T-helper 2 cell (primary cell): Measurements from ENCODE around the gene SPOCK1.
"Not testable (repeated sequence)": the region's sequence is repeated elsewhere in the genome, so short reads cannot be mapped to it uniquely, and the experiment has no call there.

Source experiments
- DNase-seq, 5 experiments: peaks; one replicate each; pipeline versions ENCODE4 v3.0.0 to v3.0.0-alpha.2; 2012 to 2022

Gene SPOCK1

DNA sequence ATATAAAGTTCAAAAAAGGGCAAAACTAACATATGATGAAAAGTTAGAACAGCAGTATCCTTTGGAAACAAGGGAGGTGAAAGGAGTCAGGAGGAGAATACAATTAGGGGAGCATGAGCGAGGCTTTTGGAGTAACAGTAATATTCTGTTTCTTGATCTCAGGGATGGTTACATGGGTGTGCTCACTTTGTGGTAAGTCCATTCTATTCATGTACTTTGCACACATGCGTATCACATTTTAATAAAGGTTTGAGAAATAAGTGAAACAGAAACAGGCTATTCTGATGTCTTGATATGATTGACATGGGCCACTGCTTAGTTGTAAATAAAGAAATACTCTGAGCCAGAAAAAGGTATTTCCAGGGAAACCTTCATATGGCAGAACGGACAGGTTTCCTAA is 208.8 kb downstream of the SPOCK1 start:
- DNase-seq = no peak

DNA sequence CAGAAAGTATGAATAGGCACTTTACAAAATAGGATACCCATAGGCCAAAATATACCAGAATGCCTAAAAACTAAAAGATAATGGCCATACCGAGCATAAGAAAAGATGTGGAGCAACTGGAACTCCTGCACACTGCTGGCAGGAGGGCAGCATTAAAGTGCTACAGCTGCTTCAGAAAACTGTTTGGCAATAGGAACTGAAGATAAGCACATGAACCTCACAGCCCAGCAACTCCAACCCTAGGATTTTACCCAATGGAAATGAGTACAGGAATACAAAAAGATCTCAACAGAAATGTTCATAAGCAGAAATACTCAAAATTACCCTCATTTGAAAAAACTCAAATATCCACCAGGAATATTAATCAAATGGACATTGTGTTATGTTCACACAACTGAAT is 209.3 kb downstream of the SPOCK1 start:
- no peak for DNase-seq

DNA sequence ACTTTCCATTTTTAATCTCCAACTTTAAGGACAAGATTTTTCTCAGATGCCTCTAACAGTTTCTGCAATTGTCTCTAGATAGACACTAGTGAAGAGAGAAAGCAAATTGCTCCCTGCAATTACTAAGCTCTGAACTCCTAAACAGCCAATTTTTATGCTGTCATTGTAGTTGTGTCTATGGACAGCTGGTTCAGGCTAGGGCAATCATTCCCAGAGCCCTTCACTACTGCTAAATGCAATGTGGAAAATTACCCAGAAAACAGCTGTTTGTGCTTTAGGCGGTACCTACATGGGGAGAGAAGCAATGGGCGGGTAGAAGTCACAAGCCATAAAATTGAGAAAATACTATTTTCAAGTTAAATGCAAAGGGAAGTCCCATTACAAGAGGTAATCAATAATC is 211.6 kb downstream of the SPOCK1 start:
- no peak for DNase-seq

DNA sequence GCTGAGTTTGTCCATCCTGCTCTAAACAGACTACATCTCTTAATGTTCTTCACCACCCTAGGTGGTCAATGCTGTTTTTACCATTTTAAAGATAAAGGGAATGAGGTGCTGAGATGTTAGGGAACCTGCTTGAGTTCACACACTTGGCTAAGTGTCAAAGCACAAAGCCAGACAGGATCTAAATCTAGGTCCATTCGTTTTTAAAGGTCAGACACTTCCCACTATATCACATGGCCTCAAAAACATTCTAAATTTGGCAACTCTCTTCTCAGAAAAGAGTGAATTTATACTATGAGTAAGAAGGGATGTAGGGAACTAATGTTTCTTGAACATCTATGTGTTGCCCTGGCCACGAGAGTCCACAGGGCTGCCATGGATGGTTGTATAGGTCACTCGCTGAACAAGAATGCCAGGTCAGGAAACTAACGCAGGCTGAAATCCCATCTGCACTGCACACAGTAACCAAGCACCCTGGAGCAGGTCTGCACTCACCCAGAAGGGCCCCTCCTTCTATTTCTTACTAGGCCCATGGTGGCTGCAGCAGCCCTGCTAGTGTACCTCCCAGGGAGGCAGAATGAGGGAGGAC is 213.0 kb downstream of the SPOCK1 start:
- no peak for DNase-seq

DNA sequence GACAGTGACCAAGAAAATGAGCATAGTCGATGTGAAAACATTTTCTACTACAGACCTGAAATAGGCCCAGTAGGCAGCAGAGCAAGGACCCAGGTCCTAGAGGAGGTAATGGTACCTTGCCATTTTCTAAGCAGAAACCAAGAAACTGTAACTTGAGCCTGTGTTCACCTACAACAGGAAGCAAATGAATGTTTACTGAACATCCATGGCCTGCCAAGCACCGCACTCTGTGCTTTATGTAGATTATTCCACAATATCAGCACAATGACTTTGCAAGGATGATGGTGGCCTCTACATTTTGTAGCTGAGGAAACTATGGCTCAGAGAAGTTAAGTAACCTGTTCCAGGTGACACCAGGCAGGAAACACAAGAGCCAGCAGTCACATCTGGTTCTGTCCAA is 215.3 kb downstream of the SPOCK1 start:
- no peak for DNase-seq

DNA sequence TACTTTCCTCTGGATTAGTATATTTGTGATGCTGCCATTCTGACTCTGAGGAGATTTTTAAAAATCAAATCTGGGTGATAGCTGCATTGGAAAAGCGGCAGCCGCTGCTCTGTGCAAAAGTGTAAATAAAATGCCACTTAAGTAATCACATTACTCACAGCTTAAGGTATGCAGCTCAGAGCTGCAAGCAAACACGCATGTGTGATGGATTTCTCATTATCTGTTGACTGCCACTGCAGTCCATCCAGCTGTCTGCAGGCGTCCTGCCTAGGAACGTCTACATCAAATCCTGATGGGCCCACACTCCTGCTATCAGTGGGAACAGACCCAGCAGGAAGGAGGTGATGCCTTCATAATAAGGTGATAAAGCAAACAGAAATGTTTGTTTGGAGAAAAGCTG is 216.9 kb downstream of the SPOCK1 start:
- DNase-seq = no peak

DNA sequence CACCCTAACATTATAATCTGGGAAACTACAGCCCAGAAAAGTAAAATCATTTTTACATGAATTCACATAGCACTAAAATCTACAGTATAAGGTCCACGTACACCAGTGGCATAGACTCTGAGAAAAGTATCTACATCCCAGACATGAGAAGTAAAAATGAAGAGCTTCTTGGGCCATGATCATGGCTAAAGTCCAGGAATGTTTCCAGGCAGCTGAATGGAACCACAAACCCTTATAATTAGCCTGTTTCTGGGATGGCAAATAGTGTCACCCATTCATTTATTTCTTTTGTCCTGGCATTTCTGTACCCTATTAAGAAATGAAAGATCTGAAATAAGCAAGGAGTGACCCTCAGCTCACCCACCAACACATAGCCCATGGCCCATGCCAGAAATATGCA is 217.9 kb downstream of the SPOCK1 start:
- DNase-seq = no peak

DNA sequence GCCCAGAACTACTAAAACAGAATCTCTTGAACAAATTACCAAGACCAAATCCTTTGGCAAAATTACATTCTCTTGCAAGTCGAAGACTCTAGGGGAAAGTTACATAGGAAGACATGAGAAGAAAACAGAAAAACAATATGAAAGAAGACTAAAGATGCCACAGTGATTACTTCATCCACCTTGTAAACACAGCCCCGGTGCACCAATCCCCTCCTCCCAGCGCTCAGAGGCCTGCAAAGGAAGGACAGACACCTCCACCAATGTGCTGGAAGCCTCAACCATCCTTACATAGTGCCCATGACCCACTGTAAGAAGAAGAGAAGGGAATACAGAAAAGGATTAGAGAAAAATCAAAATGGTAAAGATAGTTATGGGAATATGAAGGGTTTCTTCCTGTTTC is 218.5 kb downstream of the SPOCK1 start:
- DNase-seq = no peak

DNA sequence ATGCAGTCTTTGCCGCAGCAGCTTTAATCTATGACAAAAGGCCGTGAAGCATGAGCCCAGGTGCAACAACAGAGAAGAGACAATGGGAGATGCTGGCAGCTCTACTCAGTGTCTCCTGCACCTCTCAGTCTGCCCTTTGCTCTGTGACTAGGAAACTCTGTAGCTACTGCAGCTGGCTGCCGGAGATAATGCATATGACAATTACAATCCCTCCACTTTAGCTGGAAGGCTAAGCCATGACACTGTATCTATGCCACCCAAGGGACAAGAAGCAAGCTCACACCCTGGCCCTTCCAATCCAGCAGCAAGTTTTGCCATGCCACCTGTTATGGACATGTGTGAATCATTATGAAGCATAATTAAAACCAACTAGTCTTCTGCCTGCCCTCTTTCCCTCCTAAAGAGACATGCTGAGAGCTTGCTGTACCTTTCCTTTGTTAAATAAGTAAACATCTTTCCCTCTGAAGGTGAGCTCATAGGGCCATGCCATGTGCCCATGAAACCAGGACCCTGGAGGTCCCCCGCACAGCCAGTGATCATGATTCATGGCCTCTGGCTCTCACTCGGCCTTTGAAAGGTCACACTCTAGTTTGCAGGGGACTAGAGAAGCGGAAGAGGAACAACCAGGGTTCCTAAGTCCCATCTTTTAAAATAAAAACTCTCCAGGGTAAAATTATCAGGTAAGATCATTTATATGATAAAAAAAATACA is 219.4 kb downstream of the SPOCK1 start:
- DNase-seq = no peak

DNA sequence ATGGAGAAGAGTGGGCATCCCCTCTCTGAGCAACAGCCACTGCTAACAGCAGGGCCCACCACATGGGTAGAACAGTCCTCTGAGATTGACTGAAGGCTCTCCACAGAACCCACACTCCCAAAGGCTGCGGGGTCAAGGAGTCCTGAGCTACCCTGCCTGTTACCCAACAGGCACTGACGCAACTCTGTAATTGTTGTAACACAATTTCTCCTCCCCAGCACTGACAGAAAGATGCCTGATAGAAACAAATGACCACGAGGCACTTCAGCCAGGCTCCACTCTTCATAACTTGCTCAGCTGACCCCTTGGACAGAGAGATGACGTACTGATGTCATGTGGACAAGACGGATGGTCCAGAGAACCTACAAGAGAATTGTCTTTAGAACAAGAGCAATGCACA is 220.7 kb downstream of the SPOCK1 start:
- no peak for DNase-seq

DNA sequence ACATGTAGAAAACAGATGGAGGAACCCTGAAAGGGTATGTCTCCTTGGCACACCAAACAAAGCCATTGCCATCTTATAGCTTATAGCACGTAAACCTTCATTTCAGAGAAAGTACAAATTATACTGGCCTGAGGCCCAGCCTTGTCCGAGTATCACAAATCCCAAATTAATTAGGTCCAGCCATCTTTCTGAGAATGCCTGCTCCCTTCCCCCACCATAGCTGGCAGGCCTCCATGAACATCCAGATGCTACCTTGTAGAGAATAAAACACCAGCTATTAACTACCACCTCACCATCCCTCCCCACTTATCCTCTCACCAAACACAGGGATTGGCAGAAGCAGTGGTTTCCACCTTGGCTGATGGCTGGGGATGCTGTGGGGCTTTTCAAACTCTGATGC is 224.0 kb downstream of the SPOCK1 start:
- DNase-seq = no peak

DNA sequence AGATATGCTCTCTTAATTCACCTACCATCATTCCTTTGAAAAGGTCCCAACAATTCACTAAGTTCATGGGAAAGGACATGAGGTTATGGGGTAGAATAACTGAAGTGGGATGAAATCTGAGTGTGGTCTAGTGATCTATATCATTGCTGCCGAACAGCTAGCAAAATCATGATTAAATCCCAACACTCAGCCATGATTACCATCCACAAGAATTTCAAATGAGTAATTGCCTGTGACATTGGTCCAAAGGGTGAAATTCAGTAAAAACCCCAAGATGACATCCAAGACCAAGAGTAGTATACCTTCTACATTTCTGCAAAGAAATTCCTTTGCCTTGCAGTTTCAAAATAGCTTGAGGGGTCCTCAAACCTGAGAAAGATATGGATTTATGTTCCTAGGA is 225.6 kb downstream of the SPOCK1 start:
- no peak for DNase-seq

DNA sequence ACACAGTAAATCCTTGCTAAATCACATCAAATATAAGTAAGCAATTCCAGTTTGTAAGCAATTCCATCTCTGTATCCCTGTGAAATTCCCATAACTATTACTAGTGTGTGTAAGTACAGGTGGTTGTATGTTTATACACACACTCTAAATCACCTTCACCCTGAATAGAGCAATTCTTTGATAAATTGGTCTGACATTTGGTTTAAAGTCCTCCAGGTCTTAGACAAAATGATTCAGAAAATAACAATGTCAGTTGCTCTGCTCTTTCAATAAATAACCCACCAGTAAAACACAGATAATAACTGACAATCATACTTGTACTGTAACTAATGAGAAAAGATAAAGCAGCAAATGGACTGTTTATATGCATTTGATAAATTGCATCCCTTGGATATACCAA is 226.3 kb downstream of the SPOCK1 start:
- no peak for DNase-seq

DNA sequence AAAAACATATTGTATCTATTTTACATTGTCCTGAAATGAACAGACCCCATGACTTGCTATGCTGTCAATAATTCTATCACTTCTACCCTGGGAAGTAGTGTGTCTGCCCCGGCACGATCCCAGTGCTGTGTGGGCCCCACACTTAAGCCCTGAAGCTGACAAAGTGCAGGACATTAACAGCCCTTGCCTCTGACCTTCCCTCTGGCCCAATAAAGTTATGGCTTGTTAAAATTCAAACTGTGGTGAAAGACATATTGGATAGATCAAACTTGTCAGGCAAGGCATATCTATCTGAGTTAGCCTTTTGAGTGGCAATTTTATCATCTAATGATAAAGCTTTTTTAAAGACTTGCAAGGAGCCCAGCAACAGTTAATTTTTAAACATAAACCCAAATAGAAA is 229.2 kb downstream of the SPOCK1 start:
- DNase-seq = no peak

DNA sequence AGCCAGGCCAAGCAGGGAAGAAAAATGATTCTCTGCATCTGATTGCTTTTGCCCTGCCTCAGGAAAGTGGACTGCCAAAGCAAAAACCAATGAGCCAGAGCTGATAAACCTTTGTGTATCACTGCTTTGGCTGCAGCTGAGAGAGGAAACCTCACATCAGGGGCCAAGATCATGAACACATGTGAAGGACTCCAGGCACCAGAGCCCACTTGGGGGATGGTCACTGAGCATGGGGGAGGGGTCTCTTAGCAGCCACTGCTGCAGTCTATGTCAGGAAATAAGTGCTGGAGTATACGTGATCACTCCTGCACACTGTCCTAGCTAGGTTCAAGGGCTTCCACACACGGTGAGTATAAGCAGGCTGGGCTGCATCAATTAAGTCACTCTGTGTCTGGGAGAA is 229.9 kb downstream of the SPOCK1 start:
- no peak for DNase-seq

DNA sequence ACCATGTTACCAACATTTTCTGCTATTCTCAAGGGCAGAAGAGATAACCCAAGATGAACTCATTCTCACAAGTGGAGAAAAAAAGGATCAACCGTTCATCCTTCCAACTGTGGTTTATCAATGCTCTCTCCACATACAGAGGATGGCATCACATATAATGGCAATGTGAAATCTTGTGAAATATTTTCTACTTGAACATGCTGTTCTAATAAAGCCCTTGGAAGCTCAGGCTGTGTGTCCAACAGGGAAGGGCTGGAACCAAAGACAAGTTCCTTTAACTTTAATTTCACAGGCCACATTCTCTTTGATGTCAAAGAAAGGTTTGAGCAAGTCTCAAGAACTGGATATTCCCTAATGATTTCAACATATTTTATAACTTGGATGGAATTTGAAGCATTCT is 230.5 kb downstream of the SPOCK1 start:
- DNase-seq = no peak

DNA sequence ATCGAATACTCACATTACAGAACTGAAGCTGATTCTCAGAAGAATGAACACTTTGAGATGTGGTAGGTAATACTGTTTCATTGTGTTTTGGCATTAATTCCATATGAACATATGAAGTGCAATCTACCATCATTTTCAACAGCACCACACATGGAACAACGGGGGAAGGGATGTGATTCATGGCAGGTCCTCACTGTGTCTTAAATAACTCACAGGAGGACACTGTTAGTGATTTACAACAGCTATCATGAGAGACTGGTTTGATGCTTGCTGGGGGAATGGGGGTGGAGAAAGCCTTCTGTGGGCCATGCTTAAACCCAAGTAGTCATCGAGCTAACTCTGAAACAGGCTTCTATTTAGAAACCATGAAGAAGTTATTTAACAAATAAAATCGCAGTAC is 232.9 kb downstream of the SPOCK1 start:
- DNase-seq = no peak

DNA sequence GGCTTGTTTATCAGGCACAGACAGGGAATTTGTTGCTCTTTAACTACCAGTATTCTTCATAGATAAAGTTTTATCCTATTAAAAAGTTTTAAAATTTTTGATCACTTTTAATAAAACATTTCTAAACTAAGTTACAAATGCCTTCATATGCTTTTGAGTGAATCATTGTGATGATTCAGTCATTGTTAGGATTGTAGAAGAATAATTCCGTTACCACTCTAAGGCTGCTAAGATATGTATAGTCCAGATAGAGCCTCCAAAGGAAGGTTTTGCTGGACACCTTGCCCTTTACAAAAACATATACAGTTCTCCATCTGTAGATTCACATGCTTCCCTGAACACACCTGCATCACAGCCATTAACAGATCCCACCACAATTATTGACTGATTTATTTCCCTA is 233.7 kb downstream of the SPOCK1 start:
- no peak for DNase-seq

DNA sequence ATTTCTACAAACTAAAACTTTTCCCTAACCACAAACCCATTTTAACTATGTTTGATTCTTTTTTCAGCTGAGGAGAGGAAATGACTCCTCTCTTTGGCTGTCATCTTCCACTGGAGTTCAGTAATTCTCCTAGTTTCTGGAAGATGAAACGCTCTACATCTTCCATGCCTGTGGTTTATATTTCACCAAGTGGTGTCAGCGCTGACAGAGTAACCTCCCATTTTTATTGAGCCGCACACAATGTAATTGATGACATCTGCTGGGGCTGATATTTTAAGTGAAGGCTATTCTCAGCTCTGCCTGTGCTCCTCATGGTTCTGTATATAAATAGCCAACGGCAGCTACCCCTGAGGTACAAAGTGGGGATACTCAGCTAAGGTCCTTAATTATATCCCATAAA is 234.6 kb downstream of the SPOCK1 start:
- DNase-seq = no peak

DNA sequence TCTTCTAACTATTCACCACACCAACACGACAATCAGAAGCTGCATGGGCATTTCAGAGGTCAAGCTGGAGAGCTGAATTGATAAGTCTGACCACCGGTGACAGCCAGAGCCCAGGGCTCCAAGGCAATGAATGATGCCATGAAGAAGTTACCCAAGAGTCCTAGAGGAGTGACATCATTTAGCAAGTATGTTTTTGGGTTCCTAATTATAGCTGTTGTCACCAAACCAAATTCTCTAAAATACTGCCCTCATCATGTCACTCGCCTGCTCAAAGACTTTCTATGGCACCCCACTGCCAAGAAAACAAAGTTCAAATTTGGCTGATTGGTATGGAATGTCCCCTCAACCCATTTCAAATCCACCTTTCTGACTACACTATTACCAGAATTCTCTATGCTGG is 235.1 kb downstream of the SPOCK1 start:
- DNase-seq = no peak

DNA sequence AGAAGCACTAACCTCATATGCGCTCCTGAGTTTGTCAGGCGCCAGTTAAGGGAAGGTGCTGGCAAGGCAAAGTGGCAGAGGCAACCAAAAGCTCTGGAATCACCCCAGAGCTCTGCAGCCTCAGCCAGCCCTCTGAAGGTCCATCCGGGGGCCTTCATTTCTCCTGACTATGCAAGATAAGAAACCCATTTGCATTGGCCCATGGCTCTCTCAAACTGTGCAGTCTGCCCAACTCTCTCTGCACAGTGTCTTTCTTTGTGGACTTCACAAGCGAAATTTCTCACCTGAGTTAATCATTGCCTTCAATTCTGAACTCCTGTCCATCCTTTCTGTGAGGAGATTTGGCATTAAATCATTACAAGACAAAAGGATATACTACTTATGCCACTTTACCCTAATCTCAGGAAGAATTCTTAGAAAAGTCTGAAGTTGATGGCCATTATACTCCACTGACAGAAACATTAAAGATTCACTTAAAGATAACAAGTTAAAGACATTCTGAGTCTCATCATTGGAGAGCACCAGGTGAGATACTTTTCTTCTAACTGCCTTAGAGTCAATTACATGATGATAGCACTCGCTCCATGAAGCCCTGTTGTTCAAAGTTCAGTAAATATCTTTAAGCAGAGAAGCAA is 235.6 kb downstream of the SPOCK1 start:
- DNase-seq = no peak

DNA sequence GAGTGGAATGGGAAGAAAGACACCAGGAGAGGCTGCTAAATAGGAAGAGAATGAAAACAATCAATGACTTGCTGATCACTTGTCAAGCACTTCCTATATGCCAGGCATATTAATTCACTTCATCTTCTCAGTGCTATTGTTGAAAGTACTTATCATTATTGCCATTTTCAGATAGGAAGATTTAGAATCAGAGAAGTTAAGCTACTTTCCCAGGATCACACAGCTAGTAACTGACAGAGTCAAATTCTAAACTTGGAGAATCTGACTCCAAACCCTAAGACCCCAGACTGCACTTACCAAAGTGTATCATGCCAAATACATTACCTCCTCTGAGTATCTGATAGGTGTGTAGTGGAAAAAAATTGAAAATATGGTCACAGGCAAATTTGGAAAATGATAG is 236.3 kb downstream of the SPOCK1 start:
- DNase-seq = no peak

DNA sequence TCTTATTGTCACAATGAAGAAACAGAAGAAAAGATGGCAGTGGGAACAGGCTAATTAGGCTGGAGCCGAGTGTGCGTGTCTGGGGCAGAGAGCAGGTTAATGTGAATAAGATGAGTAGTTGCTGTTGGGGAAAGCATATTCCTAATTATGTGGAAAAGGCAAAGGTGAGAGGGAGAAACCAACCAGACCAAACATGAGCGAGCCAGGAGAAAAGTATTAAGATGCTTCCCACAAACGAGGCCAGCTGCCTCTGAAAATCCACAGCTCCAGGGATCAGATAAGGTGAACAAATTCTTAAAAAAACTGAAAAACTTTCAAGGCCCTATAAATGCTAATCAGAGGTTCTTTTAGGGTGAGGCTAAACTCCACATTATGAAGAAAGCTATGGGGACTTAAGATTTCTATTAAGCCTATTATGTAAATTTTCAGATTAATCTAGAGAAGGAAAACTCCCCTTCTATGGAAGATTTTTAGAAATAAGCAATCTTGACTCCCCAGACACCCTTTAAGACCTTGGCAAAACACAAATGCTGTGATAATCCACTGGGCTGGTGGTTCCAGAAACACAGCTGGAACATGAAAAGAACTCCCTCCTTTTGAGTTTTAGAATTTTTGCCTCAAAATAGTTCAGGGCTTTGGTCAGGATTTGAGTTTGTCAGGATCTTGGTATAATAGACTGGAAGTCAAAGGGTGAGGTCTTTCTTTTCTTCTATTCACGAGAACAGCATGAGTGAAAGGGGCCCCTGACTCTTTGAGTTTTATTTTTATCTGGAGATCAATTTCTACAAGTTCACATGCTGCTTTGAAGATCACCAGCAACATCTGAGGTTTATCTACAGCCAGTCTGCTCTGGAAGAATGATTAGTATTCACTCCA is 238.1 kb downstream of the SPOCK1 start:
- DNase-seq = no peak

DNA sequence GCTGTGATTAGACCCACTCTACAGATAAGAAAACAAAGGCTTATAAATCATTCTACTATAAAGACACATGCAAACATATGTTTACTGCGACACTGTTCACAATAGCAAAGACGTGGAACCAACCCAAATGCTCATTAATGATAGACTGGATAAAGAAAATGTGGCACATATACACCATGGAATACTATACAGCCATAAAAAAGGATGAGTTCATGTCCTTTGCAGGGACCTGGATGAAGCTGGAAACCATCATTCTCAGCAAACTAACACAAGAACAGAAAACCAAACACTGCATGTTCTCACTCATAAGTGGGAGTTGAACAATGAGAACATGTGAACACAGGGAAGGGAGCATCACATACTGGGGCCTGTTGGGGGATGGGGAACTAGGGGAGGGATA is 240.0 kb downstream of the SPOCK1 start:
- DNase-seq = not testable (repeated sequence)
